H9 (cell line): ENCODE measurements around the gene PEDS1. TPM values are rescaled to one million over a fixed set of nuclear protein-coding genes. Genes with fewer than 3 reads are reported as not detected.

Source experiments
- DNase-seq: peaks from one replicate; pipeline ENCODE4 v3.0.0-alpha.2; 2017
- H2AFZ ChIP-seq: one replicate; pipeline ENCODE4 v1.6.1; 2013; ENCODE audit warnings: mild to moderate bottlenecking, low read length, control low read depth, moderate library complexity
- H2AK5ac ChIP-seq: 2 replicates; pipeline ENCODE4 v1.6.1; 2013; ENCODE audit warnings: low read length, control low read depth, mixed read lengths; ENCODE audit not compliant: insufficient read length
- H2BK120ac ChIP-seq: one replicate; pipeline ENCODE4 v1.6.1; 2013; ENCODE audit warnings: low read depth, mild to moderate bottlenecking, low read length, control low read depth, inconsistent platforms; ENCODE audit not compliant: poor library complexity, severe bottlenecking
- H2BK12ac ChIP-seq: 2 replicates; pipeline ENCODE4 v1.6.1; 2013; ENCODE audit warnings: low read length, control low read depth, mixed read lengths, low read depth; ENCODE audit not compliant: insufficient read length
- H2BK15ac ChIP-seq: 2 replicates; pipeline ENCODE4 v1.6.1; 2013; ENCODE audit warnings: low read depth, low read length, control low read depth
- H2BK20ac ChIP-seq: one replicate; pipeline ENCODE4 v1.6.1; 2013; ENCODE audit warnings: low read depth, mild to moderate bottlenecking, low read length, control low read depth, inconsistent platforms; ENCODE audit not compliant: poor library complexity, severe bottlenecking
- H2BK5ac ChIP-seq: 2 replicates; pipeline ENCODE4 v1.6.1; 2013; ENCODE audit warnings: low read length, control low read depth, mixed read lengths; ENCODE audit not compliant: insufficient read length
- H3K14ac ChIP-seq: 2 replicates; pipeline ENCODE4 v1.6.1; 2013; ENCODE audit warnings: low read length, control low read depth; ENCODE audit not compliant: insufficient read depth
- H3K18ac ChIP-seq: 2 replicates; pipeline ENCODE4 v1.6.1; 2013; ENCODE audit warnings: low read depth, mild to moderate bottlenecking, mixed read lengths, low read length, control low read depth; ENCODE audit not compliant: insufficient read length
- H3K23ac ChIP-seq: 2 replicates; pipeline ENCODE4 v1.6.1; 2013; ENCODE audit warnings: low read length, control low read depth, mixed read lengths, low read depth; ENCODE audit not compliant: insufficient read length
- H3K23me2 ChIP-seq: 2 replicates; pipeline ENCODE4 v1.6.1; 2013; ENCODE audit warnings: low read depth, mild to moderate bottlenecking, mixed read lengths, low read length, control low read depth; ENCODE audit not compliant: insufficient read length, poor library complexity, severe bottlenecking
- H3K27ac ChIP-seq: 2 replicates; pipeline ENCODE4 v1.5.1; 2013; ENCODE audit warnings: low read length, control low read depth, mixed read lengths, low read depth; ENCODE audit not compliant: insufficient read length
- H3K27me3 ChIP-seq: 2 replicates; pipeline ENCODE4 v1.6.1; 2013; ENCODE audit warnings: low read length, control low read depth, inconsistent platforms; ENCODE audit not compliant: insufficient read depth
- H3K4ac ChIP-seq: 2 replicates; pipeline ENCODE4 v1.6.1; 2013; ENCODE audit warnings: low read depth, mild to moderate bottlenecking, control low read depth, inconsistent platforms, low read length, moderate library complexity
- H3K4me1 ChIP-seq: 2 replicates; pipeline ENCODE4 v1.6.1; 2013; ENCODE audit warnings: low read length, control low read depth, inconsistent platforms; ENCODE audit not compliant: insufficient read depth
- H3K4me2 ChIP-seq: 2 replicates; pipeline ENCODE4 v1.6.1; 2013; ENCODE audit warnings: low read length, control low read depth, mixed read lengths; ENCODE audit not compliant: insufficient read length, insufficient read depth
- H3K56ac ChIP-seq: 2 replicates; pipeline ENCODE4 v1.6.1; 2013; ENCODE audit warnings: low read depth, mild to moderate bottlenecking, mixed read lengths, low read length, control low read depth; ENCODE audit not compliant: insufficient read length
- H3K79me1 ChIP-seq: 2 replicates; pipeline ENCODE4 v1.6.1; 2013; ENCODE audit warnings: low read depth, mild to moderate bottlenecking, moderate library complexity, low read length, control low read depth, inconsistent platforms; ENCODE audit not compliant: insufficient read depth, poor library complexity, severe bottlenecking
- H3K79me2 ChIP-seq: 2 replicates; pipeline ENCODE4 v1.6.1; 2013; ENCODE audit warnings: low read length, control low read depth, inconsistent platforms; ENCODE audit not compliant: insufficient read depth
- H3K9ac ChIP-seq: 2 replicates; pipeline ENCODE4 v1.6.1; 2013; ENCODE audit warnings: low read length, control low read depth, mixed read lengths; ENCODE audit not compliant: insufficient read length; ENCODE audit errors: extremely low read depth
- H3K9me3 ChIP-seq: one replicate; pipeline ENCODE4 v1.6.1; 2013; ENCODE audit warnings: low read depth, low read length, inconsistent platforms; ENCODE audit not compliant: control insufficient read depth
- H3T11ph ChIP-seq: one replicate; pipeline ENCODE4 v1.6.1; 2013; ENCODE audit warnings: mild to moderate bottlenecking, low read length, control low read depth, inconsistent platforms
- H4K20me1 ChIP-seq: one replicate; pipeline ENCODE4 v1.6.1; 2013; ENCODE audit not compliant: control insufficient read depth, insufficient read length, insufficient read depth
- H4K5ac ChIP-seq: 2 replicates; pipeline ENCODE4 v1.6.1; 2013; ENCODE audit warnings: low read depth, mild to moderate bottlenecking, mixed read lengths, low read length, control low read depth; ENCODE audit not compliant: insufficient read length
- H4K8ac ChIP-seq: replicated peaks from 2 replicates; pipeline ENCODE4 v1.6.1; 2013; ENCODE audit warnings: low read length, control low read depth, mixed read lengths, low read depth; ENCODE audit not compliant: insufficient read length
- H4K91ac ChIP-seq: 2 replicates; pipeline ENCODE4 v1.6.1; 2013; ENCODE audit warnings: low read depth, mild to moderate bottlenecking, moderate library complexity, mixed read lengths, low read length, control low read depth; ENCODE audit not compliant: insufficient read length
- H3K27ac Mint-ChIP-seq, 3 experiments: 2 replicates in 2 of 3; 3 replicates in 1 of 3; pipeline ENCODE4 v1.8.0; 2020 to 2021; ENCODE audit warnings: mixed read lengths in 3 of 3, mild to moderate bottlenecking in 1 of 3, moderate library complexity in 1 of 3
- H3K27me3 Mint-ChIP-seq: 2 replicates; pipeline ENCODE4 v1.8.0; 2021; ENCODE audit warnings: low read depth, mild to moderate bottlenecking, moderate library complexity, mixed read lengths
- H3K36me3 Mint-ChIP-seq, 3 experiments: 2 replicates in 2 of 3; 3 replicates in 1 of 3; pipeline ENCODE4 v1.8.0; 2020 to 2021; ENCODE audit warnings: low read depth in 3 of 3, mixed read lengths in 3 of 3; ENCODE audit not compliant: insufficient read depth in 1 of 3
- H3K4me1 Mint-ChIP-seq, 2 experiments: 2 replicates each; pipeline ENCODE4 v1.8.0; 2020; ENCODE audit warnings: mixed read lengths in 2 of 2
- H3K4me3 Mint-ChIP-seq, 2 experiments: 2 replicates in 1 of 2; 3 replicates in 1 of 2; pipeline ENCODE4 v1.8.0; 2020 to 2021; ENCODE audit warnings: mild to moderate bottlenecking in 2 of 2, mixed read lengths in 2 of 2, moderate library complexity in 1 of 2
- H3K9me3 Mint-ChIP-seq, 2 experiments: 2 replicates in 1 of 2; 3 replicates in 1 of 2; pipeline ENCODE4 v1.8.0; 2020; ENCODE audit warnings: mild to moderate bottlenecking in 2 of 2, mixed read lengths in 2 of 2, moderate library complexity in 1 of 2
- WGBS: extraction: QIAGEN DNeasy Blood & Tissue Kit; methylation state at CpG from one replicate; pipeline ENCODE4 v1.1.7; 2013; ENCODE audit warnings: missing lambda C conversion rate, low lambda C conversion rate, mixed read lengths; ENCODE audit not compliant: insufficient read length; ENCODE audit errors: extremely low coverage; 5-methylcytosine and 5-hydroxymethylcytosine counted together
- total RNA-seq: library from RNA; stranded (reverse); gene quantifications from 2 replicates; pipeline ENCODE4 v1.2.1, GENCODE V29; 2021
- TF ChIP-seq, protein P1 (sequence below): fragments of 200-600 bp; sonication (generic); conservative IDR thresholded peaks from 3 replicates; pipeline ENCODE4 v1.8.0; 2021; ENCODE audit warnings: antibody characterized with exemption, mild to moderate bottlenecking

Gene PEDS1
- total RNA-seq, 1 experiment from 2014 or later: 29.3 TPM

- Histone ChIP-seq H3K23ac (no peak overlapping the region), H4K8ac (no peak overlapping the region), H3K14ac (no peak overlapping the region; the same call in 1 of the 2 replicates), H3K79me1 (no peaks in the 10 kb centered on the region), H3K9ac (no peak overlapping the region), H3K56ac (no peak overlapping the region), H2AFZ (no peak overlapping the region), H3K18ac (no peak overlapping the region), H4K91ac (no peak overlapping the region), H3K79me2 (peaks cover 1% of the 10 kb centered on the region; the same call in 1 of the 2 replicates), H4K5ac (no peak overlapping the region), H2BK120ac (no peak overlapping the region), H2BK15ac (no peak overlapping the region), H3K27ac (no peak overlapping the region), H3K27me3 (no peaks in the 10 kb centered on the region), H3K4me2 (no peak overlapping the region), H3K9me3 (no peaks in the 10 kb centered on the region), H3K4me1 (peaks cover 3% of the 10 kb centered on the region; the same call in 1 of the 2 replicates), H2BK20ac (no peak overlapping the region), H3K23me2 (peaks cover 5% of the 10 kb centered on the region), H2AK5ac (no peak overlapping the region), H3K4ac (no peak overlapping the region), H2BK12ac (no peak overlapping the region), H4K20me1 (peaks cover 3% of the 10 kb centered on the region), H2BK5ac (no peak overlapping the region), H3T11ph (no peak overlapping the region)
- Mint-ChIP-seq H3K4me3 (no peak overlapping the region), H3K27ac (no peak overlapping the region; a peak in 2 of 7 replicates), H3K9me3 (peaks cover 8 to 12% of the 10 kb centered on the region in 2 experiments), H3K27me3 (no peaks in the 10 kb centered on the region; the same call in 1 of the 2 replicates), H3K4me1 (peaks cover 41 to 53% of the 10 kb centered on the region in 2 experiments), H3K36me3 (peaks cover 5 to 10% (median 10%) of the 10 kb centered on the region in 3 experiments)
- no peak for DNase-seq
- WGBS: no CpG with 5 or more reads among the region's 6 CpGs
- TF ChIP-seq, protein P1, sequence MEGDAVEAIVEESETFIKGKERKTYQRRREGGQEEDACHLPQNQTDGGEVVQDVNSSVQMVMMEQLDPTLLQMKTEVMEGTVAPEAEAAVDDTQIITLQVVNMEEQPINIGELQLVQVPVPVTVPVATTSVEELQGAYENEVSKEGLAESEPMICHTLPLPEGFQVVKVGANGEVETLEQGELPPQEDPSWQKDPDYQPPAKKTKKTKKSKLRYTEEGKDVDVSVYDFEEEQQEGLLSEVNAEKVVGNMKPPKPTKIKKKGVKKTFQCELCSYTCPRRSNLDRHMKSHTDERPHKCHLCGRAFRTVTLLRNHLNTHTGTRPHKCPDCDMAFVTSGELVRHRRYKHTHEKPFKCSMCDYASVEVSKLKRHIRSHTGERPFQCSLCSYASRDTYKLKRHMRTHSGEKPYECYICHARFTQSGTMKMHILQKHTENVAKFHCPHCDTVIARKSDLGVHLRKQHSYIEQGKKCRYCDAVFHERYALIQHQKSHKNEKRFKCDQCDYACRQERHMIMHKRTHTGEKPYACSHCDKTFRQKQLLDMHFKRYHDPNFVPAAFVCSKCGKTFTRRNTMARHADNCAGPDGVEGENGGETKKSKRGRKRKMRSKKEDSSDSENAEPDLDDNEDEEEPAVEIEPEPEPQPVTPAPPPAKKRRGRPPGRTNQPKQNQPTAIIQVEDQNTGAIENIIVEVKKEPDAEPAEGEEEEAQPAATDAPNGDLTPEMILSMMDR: no peak
Measured at GRCh38 chr20:50196896-50197295, 43.4 kb upstream of the PEDS1 start.
